HG03139 (cell line): ENCODE results near the gene STAM.
"Not testable (repeated sequence)": the region's sequence is repeated elsewhere in the genome, so short reads cannot be mapped to it uniquely, and the experiment has no call there.

Source experiments
- ATAC-seq: cut with Tn5 transposase; IDR thresholded peaks from one replicate; pipeline ENCODE4 v1.9.1; 2021; ENCODE audit not compliant: unreplicated experiment

The STAM gene

GRCh38 chr10:17643755-17644484 lies at the start of gene STAM:
Gene STAM, plus strand, starts transcription at chr10:17644151. Its CDS starts 189 bp downstream, at chr10:17644340.
- ATAC-seq, result peak; percentile 86

DNA sequence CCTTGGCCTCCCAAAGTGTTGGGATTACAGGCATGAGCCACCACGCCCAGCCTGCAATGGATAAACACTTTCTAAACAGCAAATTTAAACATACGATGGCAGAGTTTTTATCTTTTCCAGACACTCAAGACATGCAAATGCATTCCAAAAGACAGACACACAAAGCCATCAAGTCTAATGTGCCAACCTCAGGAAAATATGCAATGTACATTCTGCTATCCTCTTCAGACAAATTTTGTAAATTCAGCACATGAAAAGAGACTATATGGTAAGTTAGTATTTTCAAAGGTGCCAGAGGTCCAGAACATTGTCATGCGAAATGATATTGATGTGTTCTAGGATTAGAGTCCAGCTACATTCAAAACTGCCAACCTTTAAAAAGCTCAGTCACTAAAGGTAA lies 46.6 kb upstream of the STAM start:
- no peak for ATAC-seq

- no peak for ATAC-seq
These were observed 44.9 kb upstream of the STAM start for GRCh38 chr10:17599089-17599488.

DNA sequence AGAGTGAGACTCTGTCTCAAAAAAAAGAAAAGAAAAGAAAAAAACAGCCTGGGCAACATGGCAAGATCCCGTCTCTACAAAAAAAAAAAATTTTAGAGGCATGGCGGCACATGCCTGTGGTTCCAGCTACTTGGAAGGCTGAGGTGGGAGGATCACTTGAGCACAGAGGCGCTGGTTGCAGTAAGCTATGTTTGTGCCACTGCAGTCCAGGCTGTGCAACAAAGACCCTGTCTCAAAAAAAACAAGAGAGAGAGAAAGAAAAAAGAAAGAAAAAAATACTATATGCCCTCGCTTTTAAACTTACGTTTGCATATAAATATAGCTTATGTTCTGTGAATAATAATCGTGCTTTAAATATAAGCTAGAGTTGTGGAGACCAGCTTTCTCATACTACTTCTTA lies 38.0 kb upstream of the STAM start:
- no peak for ATAC-seq

DNA sequence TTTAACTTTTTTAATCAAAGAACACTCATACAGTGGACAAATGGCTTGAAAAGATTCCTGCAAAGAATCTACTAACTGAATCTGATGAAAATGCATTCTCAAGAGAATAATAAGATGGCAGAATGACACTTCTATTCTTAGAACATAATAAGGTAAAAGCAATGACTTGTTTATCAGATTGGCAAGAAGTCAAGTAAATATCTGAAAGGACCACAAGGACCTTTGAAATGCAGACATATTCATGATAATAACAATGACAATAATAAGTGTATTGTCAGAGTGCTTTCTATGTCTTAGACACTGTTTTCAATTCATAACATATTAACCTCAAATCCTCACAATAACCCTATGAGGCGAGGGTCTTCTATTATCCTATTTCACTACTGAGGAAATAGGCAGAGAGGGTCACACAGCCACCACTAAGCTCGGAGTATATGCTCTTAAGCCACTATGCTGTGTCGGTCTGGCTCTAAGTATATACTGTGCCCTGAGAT lies 37.4 kb upstream of the STAM start:
- no peak for ATAC-seq

- no peak for ATAC-seq
These were observed 36.9 kb upstream of the STAM start for GRCh38 chr10:17607060-17607459.

DNA sequence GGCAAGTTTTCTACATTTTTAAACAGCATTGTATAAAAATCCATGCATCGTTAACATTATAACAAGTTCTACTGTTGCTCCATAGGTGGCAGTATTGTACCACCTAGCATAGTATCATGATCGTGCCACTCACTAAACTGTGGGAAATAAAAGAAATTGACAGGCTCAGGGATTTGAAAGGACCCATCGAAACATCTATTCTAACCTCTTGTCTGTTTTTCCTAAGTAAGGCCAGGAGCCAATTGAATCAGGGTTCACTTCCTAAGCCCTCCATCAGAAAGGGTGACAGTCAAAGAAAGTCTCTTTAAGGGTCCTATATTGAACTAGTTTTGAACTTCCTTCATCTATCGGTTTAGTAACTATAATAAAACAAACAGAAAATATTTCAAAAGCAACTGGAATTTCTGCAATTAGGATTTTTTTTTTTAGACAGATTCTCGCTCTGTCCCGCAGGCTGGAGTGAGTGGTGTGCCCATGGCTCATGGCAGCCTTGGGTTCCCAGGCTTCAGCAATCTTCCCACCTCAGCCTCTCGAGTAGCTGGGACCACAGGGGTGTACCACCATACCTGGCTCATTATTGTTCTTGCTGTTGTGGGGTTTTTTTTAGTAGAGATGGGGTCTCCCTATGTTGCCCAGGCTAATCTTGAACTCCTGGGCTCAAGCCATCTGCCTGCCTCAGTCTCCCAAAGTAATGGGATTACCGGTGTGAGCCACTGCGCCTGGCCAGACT lies 36.2 kb upstream of the STAM start:
- peak; percentile 88 for ATAC-seq

GRCh38 chr10:17609523-17610079 lies 34.4 kb upstream of the STAM start:
- no peak for ATAC-seq

GRCh38 chr10:17616403-17617030 lies 27.4 kb upstream of the STAM start:
- ATAC-seq, result peak; percentile 38

DNA sequence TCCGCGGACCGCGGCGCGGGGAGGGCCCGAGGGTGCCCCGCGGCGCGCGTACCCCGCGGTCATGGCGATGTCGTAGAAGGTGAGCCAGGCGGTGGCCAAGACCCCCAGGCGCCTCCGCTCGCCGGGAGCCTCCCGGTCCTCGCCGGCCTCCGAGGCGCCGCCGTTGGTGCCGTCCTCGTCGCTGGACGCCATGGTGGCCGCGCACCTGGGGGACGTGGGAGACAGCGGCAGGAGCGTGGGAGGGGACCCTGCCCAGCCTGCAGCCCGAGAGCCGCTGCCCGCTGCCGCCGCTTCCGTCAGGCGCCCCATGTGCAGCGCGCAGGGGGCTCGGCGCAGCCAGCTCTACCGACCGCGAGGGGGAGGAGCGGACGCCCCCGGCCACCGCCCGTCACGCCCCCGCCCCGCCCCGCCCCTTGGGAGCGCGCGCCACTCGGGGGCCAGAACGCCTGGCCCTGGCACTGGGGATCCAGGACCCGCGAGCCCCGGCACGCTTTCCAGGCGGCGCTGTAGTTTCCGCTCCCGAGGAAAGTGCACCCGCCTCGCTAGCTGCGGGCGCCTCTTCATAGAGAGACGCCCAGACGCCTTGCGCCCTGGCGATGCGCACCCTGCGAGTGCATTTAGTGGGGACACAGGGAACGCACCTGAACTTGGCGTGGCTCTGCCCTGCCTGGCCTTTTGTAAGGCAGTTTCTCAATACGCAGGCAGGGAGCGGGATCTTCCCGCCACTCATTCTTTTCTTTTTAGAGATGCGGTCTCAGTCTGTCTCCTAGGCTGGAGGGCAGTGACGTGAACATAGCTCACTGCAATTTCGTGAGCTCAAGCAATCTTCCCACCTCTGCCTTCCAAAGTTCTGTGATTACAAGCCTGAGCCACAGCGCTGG lies 26.7 kb upstream of the STAM start, which contains the start of gene HACD1:
TSS of gene HACD1 (minus strand) at position 344 of the 881 bp plus-strand sequence. CDS start at position 309, 35 bp downstream.
- ATAC-seq, result peak; percentile 70

GRCh38 chr10:17622061-17622460 lies 21.9 kb upstream of the STAM start:
- ATAC-seq, result no peak

GRCh38 chr10:17624996-17625395 lies 19.0 kb upstream of the STAM start:
- ATAC-seq, result no peak

- ATAC-seq, result no peak
These were observed 17.3 kb upstream of the STAM start for GRCh38 chr10:17626656-17627055.

GRCh38 chr10:17632590-17632989 lies 11.4 kb upstream of the STAM start:
- ATAC-seq, result not testable (repeated sequence)

DNA sequence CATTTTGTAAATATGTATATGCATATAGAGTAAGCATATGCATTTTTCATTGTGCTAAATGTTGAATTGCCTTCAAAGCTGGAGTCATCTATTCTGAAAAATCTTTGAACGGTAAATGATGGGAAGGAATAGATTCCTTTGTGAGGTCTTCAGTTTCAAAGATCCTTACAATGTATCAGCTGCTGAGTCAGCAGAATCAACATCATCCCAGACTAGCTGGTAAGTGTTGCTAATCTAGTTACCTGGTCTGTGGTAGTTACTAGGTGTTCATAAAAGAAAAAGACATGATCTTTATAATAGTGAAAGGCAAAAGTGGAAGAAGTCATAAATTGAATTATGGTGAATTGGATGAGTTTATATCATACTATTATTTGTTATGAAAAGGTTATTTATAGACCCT lies 10.6 kb upstream of the STAM start:
- ATAC-seq, result no peak

GRCh38 chr10:17637869-17638268 lies 6.1 kb upstream of the STAM start:
- no peak for ATAC-seq

DNA sequence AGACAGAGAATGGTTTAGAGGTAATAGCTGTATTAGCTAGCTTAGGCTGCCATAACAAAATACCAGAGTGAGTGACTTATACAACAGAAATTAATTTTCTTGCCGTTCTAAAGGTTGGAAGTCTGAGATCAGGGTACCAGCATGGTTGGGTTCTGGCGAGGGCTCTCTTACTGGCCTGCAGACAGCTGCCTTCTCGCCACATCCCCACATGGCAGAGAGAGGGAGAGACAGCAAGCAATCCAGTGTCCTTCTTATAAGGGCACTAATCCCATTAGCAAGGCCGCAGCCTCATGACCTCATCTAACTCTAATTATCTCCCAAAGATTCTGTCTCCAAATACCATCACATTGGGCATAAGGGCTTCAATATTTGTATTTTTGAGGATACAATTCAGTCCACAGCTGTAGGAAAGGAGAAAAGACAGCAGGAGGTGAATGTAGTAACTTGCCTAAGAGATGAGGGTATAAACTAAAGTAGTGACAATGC lies 3.6 kb upstream of the STAM start:
- ATAC-seq, result no peak

GRCh38 chr10:17643339-17643754 lies 604 bp upstream of the STAM start:
- ATAC-seq, result peak; percentile 15

GRCh38 chr10:17644485-17644943 lies 563 bp downstream of the STAM start:
- peak; percentile 15 for ATAC-seq
